ENCODE measurements around the gene RAI1.

GRCh38 chr17:17672453-17673368 lies 8.5 kb upstream of the RAI1 start:
- no peak for TF ChIP-seq POLR2A (IDR thresholded peaks at IDR 0.05; ENCODE audit: low read depth, low read length)
- TF ChIP-seq MAX (IDR thresholded peaks at IDR 0.05; ENCODE audit: low read depth, low read length), result no peak
